ENCODE results near the gene CSMD2. TPM values are rescaled to one million over a fixed set of nuclear protein-coding genes. Genes with fewer than 3 reads are reported as not detected.
"Not testable (repeated sequence)": the region's sequence is repeated elsewhere in the genome, so short reads cannot be mapped to it uniquely, and the experiment has no call there.

CSMD2 gene
- total RNA-seq, 2 donors from 2014 or later = 2.8 to 3.0 TPM

DNA sequence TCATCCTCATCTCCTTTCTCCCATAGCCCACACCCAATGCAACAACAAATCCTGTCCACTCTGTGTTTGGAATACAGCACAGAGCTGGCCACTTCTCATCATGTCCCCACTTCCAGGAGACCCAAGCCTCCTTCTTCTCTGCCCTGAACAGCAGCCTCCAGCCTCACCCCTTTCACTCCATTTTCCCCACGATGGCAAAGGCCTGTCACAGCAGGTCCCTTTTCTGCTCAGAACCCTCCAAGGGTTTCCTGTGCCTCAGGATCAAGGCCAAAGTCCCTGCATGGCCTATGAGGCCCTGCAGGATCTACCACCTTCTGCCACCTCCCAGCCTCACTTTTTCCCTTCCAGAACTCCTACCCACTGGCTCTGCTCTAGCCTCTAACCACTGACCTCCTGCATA is 78.5 kb downstream of the CSMD2 start:
- Histone ChIP-seq H3K4me1 (ENCODE audit: control insufficient read depth in 1 of 2, low read depth in 2 of 2) (no peaks in the 10 kb centered on the region), H3K27ac (no peak overlapping the region), H3K9me3 (no peaks in the 10 kb centered on the region), H3K4me3 (no peak overlapping the region), H3K27me3 (replicated peaks; ENCODE audit: insufficient read depth) (no peaks in the 10 kb centered on the region), H3K36me3 (no peaks in the 10 kb centered on the region)
- TF ChIP-seq, protein P1, sequence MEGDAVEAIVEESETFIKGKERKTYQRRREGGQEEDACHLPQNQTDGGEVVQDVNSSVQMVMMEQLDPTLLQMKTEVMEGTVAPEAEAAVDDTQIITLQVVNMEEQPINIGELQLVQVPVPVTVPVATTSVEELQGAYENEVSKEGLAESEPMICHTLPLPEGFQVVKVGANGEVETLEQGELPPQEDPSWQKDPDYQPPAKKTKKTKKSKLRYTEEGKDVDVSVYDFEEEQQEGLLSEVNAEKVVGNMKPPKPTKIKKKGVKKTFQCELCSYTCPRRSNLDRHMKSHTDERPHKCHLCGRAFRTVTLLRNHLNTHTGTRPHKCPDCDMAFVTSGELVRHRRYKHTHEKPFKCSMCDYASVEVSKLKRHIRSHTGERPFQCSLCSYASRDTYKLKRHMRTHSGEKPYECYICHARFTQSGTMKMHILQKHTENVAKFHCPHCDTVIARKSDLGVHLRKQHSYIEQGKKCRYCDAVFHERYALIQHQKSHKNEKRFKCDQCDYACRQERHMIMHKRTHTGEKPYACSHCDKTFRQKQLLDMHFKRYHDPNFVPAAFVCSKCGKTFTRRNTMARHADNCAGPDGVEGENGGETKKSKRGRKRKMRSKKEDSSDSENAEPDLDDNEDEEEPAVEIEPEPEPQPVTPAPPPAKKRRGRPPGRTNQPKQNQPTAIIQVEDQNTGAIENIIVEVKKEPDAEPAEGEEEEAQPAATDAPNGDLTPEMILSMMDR (IDR thresholded peaks at IDR 0.05) = no peak
- no peak for ATAC-seq (ENCODE audit: insufficient number of reproducible peaks, low FRiP score, low read depth)
- no peak for DNase-seq (ENCODE audit: low spot score)

DNA sequence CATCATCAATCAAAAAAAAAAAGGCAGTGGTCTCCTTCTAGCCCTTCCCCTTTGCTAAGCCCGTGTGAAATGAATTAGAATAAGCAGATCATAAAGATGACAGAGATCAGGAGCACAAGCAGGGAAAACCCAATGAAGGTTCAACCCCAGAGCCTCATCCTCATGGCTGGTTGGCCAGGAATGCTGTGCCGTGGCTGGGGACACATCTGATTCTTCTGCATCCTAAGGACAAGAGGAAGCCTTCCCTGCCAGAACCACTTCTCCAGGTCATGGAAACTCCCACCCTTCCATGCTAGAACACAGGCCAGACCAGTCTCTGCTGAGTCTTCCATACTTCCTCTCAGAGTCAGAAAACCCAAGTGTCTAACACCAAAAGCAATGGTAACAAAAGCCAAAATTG is 81.1 kb downstream of the CSMD2 start:
- Histone ChIP-seq H3K9me3 (no peaks in the 10 kb centered on the region), H3K27ac (no peak overlapping the region), H3K27me3 (replicated peaks; ENCODE audit: insufficient read depth) (no peaks in the 10 kb centered on the region), H3K36me3 (no peaks in the 10 kb centered on the region), H3K4me1 (ENCODE audit: control insufficient read depth in 1 of 2, low read depth in 2 of 2) (no peaks in the 10 kb centered on the region), H3K4me3 (no peak overlapping the region)
- TF ChIP-seq, protein P1 (IDR thresholded peaks at IDR 0.05) = no peak
- ATAC-seq (ENCODE audit: insufficient number of reproducible peaks, low FRiP score, low read depth) (no peak), DNase-seq (ENCODE audit: low spot score) (no peak)

DNA sequence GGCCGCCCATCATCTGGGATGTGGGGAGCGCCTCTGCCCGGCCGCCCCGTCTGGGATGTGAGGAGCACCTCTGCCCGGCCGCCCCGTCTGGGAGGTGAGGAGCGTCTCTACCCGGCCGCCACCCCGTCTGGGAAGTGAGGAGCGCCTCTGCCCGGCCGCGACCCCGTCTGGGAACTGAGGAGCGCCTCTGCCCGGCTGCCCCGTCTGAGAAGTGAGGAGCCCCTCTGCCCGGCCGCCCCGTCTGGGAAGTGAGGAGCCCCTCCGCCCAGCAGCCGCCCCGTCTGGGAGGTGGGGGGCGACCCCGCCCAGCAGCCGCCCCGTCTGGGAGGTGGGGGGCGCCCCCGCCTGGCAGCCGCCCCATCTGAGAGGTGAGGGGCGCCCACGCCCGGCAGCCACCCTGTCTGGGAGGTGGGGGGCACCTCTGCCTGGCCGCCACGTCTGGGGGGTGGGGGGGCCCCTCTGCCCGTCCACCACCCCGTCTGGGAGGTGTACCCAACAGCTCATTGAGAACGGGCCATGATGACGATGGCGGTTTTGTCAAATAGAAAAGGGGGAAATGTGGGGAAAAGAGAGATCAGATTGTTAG is 82.9 kb downstream of the CSMD2 start:
- not testable (repeated sequence) for H3K27me3 ChIP-seq (replicated peaks; ENCODE audit: insufficient read depth); ATAC-seq (ENCODE audit: insufficient number of reproducible peaks, low FRiP score, low read depth); DNase-seq (ENCODE audit: low spot score); H3K36me3 ChIP-seq; H3K4me3 ChIP-seq; H3K4me1 ChIP-seq (ENCODE audit: control insufficient read depth in 1 of 2, low read depth in 2 of 2); H3K9me3 ChIP-seq; H3K27ac ChIP-seq

DNA sequence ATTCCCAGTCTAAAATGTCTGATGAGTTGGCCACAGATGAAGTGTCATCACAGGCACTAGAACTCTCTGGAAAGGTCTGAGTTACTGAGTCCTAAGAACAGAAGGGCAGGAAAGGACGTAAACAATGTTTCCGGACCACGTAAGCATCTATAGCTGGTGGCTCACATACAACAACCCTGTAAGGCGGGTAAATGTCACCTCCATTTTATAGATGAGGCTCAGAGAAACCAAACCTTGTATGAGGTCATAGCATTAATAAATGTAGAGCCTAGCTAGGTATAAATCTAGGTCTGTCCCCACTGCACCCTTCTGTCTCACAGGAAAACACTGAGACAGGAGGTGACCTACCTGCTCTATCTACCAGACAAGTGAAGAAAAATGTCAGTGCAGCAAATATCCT is 86.6 kb downstream of the CSMD2 start:
- Histone ChIP-seq H3K9me3 (no peaks in the 10 kb centered on the region), H3K4me3 (no peak overlapping the region), H3K4me1 (ENCODE audit: control insufficient read depth in 1 of 2, low read depth in 2 of 2) (no peaks in the 10 kb centered on the region), H3K27me3 (replicated peaks; ENCODE audit: insufficient read depth) (no peaks in the 10 kb centered on the region), H3K27ac (no peak overlapping the region), H3K36me3 (no peaks in the 10 kb centered on the region)
- DNase-seq (ENCODE audit: low spot score) = no peak
- ATAC-seq (ENCODE audit: insufficient number of reproducible peaks, low FRiP score, low read depth) = no peak
- TF ChIP-seq, protein P1 (IDR thresholded peaks at IDR 0.05) = no peak

DNA sequence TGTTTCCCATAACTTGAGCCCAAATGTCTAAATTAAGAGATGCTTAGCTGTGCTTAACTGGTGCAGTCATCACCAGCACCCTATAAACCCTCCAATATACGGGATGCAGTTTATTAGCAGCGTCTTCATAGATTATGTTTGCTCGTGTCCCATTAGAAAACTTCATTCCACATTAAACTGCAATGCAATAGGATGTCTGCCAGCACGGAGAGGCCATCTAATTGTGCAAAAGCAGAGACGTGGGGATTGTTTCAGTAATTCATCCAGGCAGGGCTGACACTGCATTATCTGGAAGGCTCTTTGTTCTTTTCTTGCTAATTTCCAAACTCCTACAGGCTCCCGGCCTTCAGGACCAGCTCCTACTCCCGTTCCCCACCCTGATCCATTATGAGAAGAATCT is 89.5 kb downstream of the CSMD2 start:
- Histone ChIP-seq H3K36me3 (no peaks in the 10 kb centered on the region), H3K9me3 (no peaks in the 10 kb centered on the region), H3K4me3 (no peak overlapping the region), H3K4me1 (ENCODE audit: control insufficient read depth in 1 of 2, low read depth in 2 of 2) (no peaks in the 10 kb centered on the region), H3K27me3 (replicated peaks; ENCODE audit: insufficient read depth) (no peaks in the 10 kb centered on the region), H3K27ac (no peak overlapping the region)
- TF ChIP-seq, protein P1 (IDR thresholded peaks at IDR 0.05) = no peak
- DNase-seq (ENCODE audit: low spot score) = no peak
- ATAC-seq (ENCODE audit: insufficient number of reproducible peaks, low FRiP score, low read depth) = no peak

Measured in thoracic aorta (tissue), 2 donors.